Muscle of back (tissue), 11 donors: ENCODE results near the gene HCCS. TPM values are rescaled to one million over a fixed set of nuclear protein-coding genes. Genes with fewer than 3 reads are reported as not detected.
A peak's percentile ranks its signal among the peaks of the same experiment; 100 is the strongest.
"Not testable (repeated sequence)": the region's sequence is repeated elsewhere in the genome, so short reads cannot be mapped to it uniquely, and the experiment has no call there.

ENCODE experiments used
- DNase-seq, 3 donors: peaks; one replicate each; pipeline versions ENCODE4 v3.0.0 to v3.0.0-alpha.2; 2013
- polyA plus RNA-seq, 10 donors: library from polyadenylated mRNA; unstranded; fragments of 120-200 nt; gene quantifications; one replicate each; pipeline ENCODE4 v1.2.1, GENCODE V29; 2013; ENCODE audit not compliant: insufficient read length in 10 of 10

The HCCS gene
- polyA plus RNA-seq, 10 donors: 22.9 to 35.3 (median 26.0) TPM

DNA sequence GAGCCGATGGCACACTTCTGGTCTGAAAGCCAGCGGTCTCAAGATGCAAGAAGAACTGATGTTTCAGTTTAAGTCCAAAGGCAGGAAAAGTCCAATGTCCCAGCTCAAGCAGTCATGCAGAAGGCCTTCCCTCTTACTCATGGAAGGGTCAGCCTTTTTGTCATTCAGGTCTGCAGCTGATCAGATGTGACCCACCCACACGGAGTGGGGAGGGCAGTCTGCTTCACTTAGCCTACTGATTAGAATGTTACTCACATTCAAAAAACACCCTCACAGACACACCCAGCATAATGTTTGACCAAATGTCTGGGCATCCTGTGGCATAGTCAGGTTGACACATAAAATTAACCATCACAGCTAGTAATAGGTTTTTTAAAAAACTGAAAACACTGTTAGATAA lies 6.6 kb downstream of the HCCS start:
- no peak for DNase-seq

DNA sequence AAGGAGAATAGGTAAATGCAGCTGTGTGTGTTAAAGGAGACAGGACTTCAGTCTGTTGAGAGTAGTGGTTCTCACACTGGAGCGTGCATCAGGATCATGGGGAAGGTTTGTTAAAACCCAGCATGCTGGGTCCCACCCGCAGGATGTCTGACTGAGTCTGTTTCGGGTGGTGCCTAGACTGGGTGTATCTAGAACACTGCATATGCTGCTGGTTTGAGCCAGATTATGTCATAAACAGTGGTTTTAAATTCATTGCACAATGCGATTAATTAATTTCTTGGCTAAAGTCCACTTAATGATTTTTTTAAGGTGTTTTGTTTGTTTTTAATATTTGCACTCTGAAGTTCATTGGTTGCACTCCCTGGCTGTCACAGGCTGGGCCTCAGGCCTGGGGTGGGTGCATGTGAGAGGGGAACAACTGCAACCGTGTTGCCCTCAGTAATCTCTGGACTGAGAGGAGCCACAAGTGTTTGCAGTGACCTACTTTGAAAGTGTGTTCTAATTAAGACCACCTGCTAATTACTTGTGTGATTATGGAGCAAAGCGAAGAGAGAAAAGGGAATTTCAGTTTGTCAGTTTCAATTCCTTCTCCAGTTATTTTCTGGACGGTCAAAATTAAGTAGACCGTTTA lies 8.3 kb downstream of the HCCS start:
- DNase-seq: no peak

DNA sequence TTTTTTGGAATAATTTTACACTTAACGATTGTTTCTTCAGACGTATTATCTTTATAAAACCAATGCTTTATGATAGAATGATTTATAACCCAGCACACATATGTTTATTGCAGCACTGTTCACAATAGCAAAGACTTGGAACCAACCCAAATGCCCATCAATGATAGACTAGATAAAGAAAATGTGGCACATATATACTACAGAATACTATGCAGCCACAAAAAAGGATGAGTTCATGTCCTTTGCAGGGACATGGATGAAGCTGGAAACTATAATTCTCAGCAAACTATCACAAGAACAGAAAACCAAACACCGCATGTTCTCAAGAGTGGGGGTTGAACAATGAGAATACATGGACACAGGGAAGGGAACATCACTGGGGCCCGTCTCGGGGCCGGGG lies 12.0 kb downstream of the HCCS start:
- not testable (repeated sequence) for DNase-seq

DNA sequence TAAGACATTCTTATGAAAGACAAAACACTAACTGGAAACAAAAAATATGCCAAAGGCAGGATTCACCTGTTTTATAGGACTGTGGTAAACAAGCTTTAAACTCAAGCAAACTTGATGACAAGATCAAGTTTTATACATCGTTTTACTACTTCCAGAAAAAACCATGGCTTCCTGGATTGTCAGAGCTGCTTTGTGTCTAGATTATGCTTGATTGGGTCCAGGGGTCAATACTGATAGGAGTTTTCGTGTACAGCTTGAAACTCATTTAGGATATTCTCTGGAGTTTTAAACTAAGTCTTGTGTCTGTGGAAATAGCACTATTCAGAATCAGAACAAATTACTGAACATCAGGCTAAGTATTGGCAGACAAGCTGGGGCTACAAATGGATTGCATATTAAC lies 13.0 kb downstream of the HCCS start:
- no peak for DNase-seq

DNA sequence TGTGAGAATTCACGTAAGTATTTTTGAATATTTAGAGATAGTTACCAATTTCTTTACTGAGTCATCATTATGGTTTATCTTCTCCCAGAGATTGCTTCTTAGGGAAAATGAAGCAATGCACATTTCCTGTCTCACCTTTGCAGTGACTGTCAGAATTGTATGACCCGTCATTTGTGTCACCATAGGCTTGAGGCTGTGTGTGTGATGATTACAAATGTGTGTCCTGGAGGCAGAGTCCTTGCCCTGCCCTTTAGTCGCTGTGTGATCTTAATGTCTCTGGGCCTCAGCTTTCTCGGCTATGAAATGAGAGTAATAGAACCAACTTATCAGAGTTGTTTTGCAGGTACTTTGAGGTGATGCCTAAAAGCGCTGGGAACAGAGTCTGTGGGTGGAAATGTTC lies 13.9 kb downstream of the HCCS start:
- no peak for DNase-seq

DNA sequence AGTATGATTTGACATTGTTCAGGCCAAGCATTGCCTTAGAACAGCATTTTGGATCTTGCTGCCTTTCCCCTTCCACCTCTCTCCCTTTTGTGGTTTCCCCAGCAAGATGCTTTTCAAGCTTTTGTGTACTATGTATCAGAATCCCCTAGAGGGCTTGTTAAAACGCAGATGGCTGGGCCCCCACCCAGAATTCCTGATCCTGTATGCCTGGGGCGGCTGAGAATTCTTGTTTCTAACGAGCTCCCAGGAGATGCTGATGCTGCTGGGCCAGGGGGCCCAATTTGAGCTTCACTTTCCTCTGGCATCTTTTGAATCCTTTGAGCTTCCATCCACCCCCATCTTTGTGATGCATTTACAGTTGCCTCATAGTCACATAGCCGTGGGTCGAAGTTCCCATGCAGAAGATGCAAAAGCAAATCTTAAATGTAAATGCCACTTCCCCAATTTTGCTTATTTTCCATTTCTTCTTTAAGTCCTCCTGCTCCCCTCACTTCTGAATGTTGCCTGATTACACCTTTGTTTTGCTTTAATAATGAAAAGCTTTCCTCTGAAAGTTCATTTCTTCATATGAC lies 18.5 kb downstream of the HCCS start:
- DNase-seq: peak in 1 of 3 donors; percentile 48

DNA sequence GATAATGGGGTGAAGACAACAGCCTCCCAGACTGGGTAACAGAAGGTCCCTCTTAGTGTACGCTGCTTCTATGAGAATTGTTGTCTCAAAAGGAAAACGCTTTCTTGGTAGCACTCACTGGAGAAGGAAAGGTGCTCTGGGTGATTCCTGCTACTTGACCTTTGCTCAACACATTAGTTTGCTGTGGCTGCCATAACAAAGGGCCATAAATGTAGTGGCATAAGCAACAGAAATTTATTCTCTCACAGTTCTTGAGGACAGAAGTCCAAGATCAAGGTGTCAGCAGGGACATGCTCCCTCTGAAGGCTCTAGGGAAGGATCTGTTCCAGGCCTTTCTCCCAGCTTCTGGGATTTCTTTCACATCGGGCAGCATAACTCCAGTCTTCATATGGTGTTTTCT lies 19.0 kb downstream of the HCCS start:
- no peak for DNase-seq

DNA sequence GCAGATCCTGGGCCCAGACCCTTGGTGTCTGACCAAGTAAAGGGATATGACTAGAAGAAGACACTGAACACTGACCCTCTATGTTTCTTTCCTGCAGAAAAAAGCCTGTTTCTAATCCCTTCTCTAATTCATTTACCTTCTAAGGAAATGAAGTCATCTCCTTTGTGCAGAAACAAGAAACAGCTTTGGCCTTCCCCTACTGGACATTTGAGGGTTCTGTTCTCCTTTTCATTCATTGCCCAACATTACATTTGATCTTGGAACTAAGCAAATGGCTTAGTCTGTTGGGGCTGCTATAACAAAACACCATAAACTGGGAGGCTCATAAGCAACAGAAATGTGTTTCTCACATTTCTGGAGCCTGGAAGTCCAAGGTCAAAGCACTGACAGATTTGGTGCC lies 20.0 kb downstream of the HCCS start:
- no peak for DNase-seq

DNA sequence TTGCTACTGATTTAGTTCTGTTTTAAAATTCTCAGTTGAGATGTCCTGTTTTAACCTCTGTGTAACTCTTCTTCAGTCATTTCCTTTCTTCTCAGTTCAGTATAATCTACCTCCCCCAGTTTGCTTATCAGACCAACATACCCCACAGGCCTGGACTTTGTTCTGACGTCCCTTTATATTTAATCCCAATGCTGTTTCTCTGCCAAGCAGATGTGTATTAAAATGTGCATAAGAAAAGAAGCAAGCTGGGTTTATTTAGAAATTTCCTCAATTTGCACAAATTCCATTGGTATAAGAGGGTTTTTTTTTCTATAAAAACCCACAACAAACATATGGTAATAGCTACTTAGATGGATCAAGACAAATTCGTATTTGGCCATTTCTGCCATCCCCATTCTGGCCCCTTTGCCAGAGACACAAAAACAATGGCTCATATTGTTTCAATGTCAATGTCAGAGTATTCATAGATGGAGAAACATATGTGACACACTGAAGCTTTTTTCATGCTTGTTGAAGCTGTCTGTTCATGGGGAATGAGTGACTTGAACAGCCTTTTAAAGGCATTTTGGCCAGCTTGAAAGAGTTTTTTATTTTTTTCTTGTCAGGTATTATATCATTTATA lies 24.5 kb downstream of the HCCS start:
- no peak for DNase-seq

DNA sequence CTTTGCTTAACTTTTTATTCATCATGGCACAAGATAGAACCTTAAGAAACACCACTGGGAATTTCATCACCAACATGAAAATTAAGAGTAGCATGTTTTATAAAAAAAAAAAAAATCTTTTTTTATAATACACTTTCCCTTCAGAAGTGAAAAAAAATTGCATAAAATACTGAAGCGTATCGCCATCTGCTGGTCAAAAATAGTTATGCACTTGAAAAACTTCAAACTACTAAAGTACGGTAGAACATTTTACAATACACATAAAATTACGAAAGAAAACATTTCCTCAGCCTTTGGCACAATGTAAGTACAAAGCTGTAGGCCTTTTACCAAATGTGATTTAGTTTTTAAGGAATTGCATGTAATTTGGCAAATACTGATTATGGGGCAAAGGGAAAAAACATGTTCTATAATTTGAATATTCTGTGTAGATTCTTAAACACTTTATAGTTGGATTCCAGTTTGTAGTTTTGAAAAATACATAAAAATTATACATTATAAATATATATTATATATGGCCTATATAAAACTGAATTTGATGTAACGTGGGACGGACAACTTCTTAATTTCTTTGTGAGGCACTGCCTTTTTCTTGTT lies 26.5 kb downstream of the HCCS start:
- DNase-seq: peak; percentile 33 to 64 (median 54)

DNA sequence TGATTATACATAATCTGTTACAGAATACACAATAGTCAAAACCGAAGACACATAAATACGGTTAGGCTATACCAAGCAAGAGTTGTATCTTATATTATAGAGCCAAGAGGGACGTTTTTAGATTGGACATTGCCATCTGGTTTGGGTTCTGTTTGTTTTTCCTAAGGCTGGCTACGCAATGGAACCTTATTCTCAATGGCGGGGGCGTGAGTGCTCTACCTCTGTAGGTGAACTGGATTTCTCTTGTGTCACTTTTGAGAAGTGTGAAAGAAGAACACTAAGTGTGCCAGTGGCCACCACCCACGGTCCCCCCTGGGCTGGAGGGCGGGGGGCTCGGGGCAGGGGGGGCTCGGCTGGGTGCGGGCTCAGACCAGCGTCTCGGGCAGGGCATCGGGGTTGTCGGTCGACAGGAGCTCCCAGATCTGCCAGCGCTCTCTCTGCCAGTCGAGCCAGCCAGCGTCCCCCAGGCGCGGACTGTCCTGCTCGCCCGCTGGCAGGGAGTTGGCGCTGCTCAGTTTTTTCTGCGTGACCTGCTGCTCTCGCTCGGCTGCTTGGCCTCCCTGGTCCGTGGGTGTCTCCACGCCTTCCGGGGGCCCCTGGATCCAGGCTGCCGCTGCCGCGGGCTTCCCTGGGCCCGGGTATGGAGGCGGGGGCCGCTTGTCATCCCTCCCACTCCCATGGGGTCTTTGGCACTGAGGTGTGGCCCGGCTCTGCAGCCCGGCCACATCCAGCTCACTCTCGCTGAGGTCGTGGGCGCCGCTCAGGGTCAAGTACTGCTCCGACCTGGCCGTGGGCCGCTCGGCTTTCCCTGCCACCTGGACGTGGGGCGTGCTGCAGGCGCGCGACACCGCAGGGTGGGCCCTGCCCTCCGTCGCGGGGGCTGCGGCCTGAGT lies 27.6 kb downstream of the HCCS start:
- no peak for DNase-seq

DNA sequence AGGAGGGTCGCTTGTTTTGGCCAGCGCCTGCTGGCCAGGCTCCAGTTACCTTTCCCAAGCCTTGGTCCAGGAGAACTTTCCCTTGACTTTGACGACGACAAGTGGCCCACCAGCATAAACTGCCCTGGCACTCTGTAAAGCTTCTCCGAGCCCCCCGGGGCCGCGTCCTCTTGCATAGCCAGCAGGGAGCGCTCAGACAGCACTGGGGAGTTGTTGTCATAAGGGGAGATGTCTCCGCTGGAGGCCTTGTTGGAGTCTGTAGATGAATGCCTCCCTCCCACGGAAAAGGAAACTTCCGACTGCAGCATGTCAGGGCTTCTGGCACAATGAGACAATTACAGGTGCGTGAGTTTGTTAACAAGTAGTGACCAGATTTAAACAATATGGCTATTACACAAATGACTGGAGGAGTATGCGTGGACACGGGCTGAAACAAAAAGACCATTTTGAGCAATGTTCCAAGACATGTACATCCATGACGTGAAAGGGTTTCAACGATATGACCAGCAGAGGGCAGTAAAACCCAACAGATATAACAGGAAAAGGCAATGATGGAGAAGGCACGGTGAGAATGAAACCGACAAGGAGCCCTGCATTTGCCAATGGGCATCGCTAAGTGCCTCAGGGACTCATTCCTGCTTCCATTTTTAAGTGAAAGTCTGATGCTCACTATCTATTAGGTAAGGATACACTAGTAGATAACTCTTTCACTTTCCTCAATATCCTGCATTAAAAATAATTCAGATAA lies 33.0 kb downstream of the HCCS start:
- peak; percentile 62 to 84 (median 83) for DNase-seq

DNA sequence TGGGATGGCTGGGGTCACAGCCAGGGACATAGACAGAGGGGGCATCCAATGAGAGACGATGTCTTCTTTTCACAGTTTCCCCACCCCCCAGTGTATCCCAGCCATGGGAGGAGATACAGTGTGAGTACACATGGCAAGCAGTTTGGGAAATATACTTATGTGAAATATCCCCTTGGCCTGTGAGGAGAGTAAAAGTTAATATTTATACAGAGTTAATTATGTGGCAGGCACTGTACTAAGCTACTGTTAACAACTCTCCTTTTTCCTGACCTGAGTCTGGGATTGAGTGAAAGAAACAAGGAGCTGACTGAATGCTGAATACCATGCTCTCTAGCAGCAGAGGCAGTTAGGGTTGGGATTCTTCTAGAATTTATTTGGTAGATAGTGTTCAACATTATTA lies 35.3 kb downstream of the HCCS start:
- no peak for DNase-seq

DNA sequence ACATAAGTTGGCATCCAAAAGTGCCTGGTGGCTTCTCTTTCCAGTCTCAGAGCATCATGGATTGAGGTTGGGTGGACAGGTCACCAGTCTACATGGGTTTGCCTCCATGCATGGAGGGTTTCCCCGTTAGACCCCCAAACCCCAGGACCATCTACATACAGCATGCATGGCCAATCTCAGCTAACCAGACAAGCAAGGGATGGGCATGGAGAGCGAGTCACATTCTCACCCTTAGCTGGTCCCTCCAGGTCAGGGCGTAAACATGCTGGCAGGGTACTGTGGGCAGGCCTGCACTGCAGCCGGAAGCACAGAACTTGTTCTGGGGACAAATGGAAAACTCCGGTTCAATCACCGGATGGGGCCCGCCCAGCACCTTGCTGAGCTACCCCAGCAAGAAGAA lies 37.3 kb downstream of the HCCS start:
- no peak for DNase-seq

DNA sequence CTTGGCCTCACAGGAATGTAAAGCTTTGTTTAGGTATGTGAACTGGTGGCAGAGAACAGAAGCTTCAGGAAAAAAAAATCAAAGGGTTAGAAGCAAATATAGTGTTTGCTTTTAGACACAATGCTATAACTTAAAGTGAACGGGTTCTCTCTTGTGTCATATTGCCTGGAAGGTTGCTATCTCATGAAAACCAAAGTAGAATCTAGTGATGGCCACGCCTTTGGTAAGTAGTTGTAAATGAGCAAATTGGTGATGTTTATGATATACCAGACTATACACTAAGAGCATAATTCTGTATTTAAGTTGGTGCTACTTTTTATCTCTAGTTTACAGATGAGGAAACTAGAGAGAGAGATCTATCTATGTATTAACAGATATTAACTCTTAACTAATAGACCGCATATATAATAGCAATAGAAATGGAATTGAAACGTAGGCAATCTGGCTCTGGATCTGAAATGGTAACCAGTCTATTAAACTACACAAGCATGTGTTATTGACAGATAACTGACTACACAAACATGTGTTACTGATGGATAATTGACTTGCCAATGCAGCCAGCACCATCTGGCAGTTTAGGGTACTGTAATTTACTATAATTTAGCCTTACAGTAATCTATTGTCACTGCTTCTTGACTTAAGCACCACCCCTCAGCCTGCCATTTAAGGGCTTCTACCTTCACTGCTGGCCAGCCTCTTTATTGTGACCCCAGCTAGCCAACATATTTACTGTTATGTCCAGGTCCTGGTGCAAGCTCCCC lies 40.8 kb downstream of the HCCS start:
- DNase-seq: no peak

DNA sequence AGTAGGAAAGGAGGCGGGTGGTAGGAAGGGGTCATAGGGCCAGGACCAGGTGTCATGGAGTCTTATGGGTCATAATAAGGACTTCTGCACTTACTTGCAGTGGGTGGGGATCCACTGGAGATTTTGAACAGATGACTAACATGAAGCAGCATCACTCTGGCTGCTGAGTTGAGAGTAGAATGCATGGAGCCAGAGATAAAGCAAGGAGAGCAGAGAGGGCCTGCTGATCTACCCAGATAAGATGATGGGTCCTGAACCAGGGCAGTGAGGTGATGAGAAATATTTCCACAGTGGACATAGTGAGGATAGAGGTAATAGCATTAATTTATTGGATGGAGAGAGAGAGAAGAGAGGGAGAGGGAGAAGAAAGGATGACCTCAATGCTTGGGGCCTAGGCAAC lies 48.0 kb downstream of the HCCS start:
- DNase-seq: no peak

DNA sequence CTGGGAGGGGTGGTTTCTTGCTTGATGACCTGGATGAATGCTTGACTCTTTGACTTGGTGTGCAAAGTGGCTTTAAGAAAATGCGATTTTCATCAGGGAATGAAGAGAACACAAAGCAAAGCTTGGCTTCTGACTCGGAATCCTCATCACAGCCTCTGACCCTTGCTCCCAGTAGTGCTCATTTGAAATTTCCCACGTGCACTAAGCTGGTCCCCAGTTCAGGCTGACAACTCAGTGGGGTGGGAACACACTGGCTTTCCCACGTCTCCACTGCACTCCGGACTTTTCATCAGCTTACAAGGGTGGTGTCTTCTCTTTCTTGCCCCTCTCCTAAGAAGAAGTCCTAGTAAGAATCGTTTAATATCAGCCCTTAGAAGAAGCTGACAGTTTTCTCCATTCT lies 53.3 kb downstream of the HCCS start:
- no peak for DNase-seq

DNA sequence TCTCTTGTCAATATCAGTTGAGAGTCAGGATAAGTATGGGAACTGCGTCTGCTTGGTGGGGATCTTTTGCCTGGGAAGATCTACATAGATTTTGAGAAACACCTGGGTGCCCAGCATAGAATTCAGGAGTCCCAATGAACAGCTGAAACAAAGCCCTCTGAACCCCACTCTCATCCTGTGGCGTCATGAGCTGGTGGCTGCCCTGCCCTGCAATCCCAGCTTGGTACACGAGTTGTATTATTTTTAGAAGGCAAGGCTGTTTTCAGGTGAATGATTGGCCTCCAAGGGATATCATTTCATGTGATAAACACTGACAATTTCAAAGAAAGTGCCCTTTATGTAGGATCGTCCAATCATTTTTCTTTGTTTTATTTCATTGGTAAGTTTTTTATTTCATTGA lies 60.8 kb downstream of the HCCS start:
- no peak for DNase-seq

DNA sequence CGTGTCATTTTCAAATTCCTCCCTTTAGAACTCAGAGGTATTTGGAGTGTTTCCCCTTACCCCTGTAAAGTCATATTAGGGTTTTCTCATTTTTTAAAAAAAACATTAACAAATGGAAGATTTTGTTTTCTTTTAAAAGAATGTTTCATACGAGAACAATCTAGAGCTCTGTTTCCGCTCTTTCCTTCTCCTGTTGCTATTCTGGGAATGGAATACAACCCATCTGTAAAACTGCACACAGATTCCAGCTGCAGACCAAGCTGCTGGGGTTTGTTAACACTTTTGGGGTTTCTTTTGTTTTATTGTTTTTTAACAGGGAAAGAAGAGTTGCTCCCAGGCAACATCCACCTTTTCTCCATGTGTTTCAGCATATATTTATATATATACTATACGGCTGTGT lies 61.3 kb downstream of the HCCS start:
- DNase-seq: peak in 2 of 3 donors; percentile 14 to 52
